Measurements from ENCODE around the gene SLC17A6.

Gene SLC17A6

DNA sequence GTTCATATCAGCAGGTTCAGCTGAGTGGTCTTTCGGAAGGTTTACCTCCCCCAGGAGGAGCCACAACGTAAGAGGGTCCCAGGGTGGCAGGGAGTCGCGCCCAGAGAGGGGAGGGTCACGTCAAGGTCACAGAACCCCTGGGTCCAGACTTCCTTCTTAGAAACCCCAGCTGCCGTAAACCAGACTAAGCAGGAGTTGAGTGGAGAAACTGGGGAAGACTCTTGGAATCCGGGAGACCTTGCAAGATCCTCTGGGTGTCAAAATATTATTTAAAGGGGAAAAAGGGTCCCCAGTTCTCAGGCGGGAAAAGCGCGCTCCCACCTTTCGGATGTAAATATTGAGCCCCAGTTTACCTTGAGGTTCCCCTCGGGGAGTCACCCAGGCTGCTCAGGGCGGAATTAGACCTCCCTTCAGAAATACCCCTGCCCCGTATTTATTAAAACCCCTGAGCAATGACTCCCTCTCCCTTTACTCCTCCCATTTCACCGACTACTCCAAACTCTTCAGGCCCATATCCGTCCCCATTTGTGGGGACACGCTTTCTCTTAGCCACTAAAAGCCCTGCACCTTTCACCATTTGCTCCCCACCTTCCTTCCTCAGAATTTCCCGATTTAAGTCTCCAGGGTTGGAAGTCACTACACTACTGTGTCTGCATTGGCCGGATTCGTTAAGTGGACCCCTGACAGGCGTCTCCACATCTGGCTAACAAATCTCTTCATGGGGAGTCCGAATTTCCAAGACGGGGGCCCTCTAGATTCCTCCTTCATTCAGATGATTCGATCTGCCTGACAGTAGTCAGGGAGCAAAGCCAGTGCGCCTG is 4.2 kb downstream of the SLC17A6 start:
- peaks cover 88% of the 10 kb centered on the region for H3K27me3 ChIP-seq (ENCODE audit: insufficient read depth, low read length)
- H3K4me3 ChIP-seq (ENCODE audit: low read length), result peak overlapping the region; percentile 53
- no peak overlapping the region for H3K27ac ChIP-seq (ENCODE audit: low read depth, low read length)
- WGBS, result 26% methylated on average over 25 of the region's 25 CpGs
- no peak overlapping the region for H3K9ac ChIP-seq (ENCODE audit: low read depth, low read length)
- peaks cover 36% of the 10 kb centered on the region for H3K4me1 ChIP-seq (ENCODE audit: insufficient read depth, low read length)
- no peaks in the 10 kb centered on the region for H3K9me3 ChIP-seq (ENCODE audit: insufficient read depth, low read depth, low read length)
- H3K36me3 ChIP-seq (ENCODE audit: insufficient read depth, low read length), result no peaks in the 10 kb centered on the region

DNA sequence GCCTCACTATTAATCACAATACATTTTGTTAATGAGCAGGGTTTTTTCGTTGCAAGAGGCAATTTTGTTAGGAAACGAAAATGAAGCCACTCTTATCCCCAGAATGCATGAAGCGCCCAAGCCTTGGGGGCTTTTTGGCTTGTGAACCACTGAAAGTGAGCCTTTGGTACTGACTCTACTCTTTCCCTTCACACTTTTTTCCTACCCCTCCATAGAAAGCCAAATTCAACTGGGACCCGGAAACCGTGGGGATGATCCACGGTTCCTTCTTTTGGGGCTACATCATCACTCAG is 4.8 kb downstream of the SLC17A6 start:
- WGBS, result 8% methylated on average over 6 of the region's 6 CpGs
- Histone ChIP-seq H3K9ac (ENCODE audit: low read depth, low read length) (no peak overlapping the region), H3K27ac (ENCODE audit: low read depth, low read length) (no peak overlapping the region), H3K4me1 (ENCODE audit: insufficient read depth, low read length) (peaks cover 32% of the 10 kb centered on the region), H3K9me3 (ENCODE audit: insufficient read depth, low read depth, low read length) (no peaks in the 10 kb centered on the region), H3K27me3 (ENCODE audit: insufficient read depth, low read length) (peaks cover 82% of the 10 kb centered on the region), H3K36me3 (ENCODE audit: insufficient read depth, low read length) (no peaks in the 10 kb centered on the region), H3K4me3 (ENCODE audit: low read length) (peak overlapping the region; percentile 53)

DNA sequence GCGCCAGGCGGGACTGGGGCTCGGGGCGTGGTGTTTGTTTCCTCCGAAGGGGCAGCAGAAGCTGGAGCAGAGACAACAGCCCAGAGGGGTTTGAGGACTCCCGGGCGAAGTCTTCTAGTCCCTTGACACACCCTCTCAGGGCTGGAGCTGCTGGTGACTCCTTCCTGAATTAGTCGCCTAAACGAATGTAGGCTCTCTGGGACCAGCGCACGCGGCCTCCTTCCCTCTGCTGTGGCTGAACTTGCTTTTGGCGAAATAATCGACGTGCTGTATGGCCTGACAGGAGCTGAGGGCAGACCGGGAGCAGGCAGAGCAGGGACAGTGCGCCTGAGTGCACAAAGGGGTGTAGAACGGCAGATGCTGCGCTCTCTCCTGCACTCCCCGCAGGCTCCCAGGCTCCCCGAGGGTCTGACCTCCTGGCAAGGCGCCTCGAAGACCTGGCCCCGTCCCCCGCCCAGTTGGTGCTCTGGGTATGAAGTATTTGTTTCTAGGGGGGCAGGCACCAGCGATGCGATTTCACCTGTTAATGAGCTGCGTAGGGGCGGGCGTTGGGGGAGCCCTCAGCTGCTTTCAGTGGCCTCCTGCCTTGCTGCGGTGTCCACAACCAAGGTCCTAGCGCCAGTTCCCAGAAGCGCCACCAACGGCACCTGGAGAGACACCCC is 5.3 kb downstream of the SLC17A6 start:
- Histone ChIP-seq H3K9ac (ENCODE audit: low read depth, low read length) (no peak overlapping the region), H3K36me3 (ENCODE audit: insufficient read depth, low read length) (no peaks in the 10 kb centered on the region), H3K27me3 (ENCODE audit: insufficient read depth, low read length) (peaks cover 77% of the 10 kb centered on the region), H3K4me1 (ENCODE audit: insufficient read depth, low read length) (peaks cover 32% of the 10 kb centered on the region), H3K9me3 (ENCODE audit: insufficient read depth, low read depth, low read length) (no peaks in the 10 kb centered on the region), H3K4me3 (ENCODE audit: low read length) (peak overlapping the region; percentile 53), H3K27ac (ENCODE audit: low read depth, low read length) (no peak overlapping the region)
- WGBS, result 5% methylated on average over 34 of the region's 34 CpGs

DNA sequence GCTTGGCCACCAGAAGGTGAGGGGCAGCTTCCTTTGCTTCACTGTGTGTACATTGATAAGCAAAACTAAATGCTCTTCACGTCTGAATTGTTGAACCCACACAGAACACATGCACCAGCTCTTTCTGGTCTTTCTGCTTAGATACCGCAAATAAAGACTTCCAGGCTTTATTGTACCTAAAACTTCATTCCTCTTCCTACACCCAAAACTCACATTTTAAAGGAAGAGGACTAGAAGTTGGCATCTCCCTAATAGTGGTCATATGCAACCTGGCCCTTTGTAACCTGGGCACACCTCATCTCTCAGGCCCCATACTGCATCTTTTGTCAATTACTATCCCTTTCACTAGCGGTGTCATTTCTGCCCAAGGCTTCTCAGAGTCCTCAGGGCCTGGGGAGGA is 5.9 kb downstream of the SLC17A6 start:
- peak overlapping the region; percentile 53 for H3K4me3 ChIP-seq (ENCODE audit: low read length)

DNA sequence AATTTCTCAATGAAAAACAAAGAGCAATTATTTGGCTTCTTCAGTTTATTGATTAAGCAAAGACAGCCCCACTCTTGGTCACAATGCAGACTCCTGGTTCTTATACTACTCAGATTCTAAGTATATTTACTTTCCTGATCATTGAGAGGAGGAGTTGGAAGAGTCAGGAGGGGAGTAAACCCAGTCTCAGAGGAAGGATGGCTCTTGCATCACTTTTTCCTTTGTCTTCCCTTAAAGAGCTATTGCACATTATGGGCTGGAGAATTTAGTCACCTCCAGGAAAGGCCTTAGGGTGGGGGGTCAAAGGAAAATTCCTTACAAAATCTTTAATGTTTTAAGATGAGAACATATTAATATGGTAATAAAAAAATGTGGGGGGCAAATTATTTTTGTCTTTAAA is 8.1 kb downstream of the SLC17A6 start:
- peak overlapping the region; percentile 9; the same call in 1 of the 2 replicates for H3K27ac ChIP-seq (ENCODE audit: low read depth, low read length)
- H3K9ac ChIP-seq (ENCODE audit: low read depth, low read length), result no peak overlapping the region
- peaks cover 16% of the 10 kb centered on the region for H3K4me1 ChIP-seq (ENCODE audit: insufficient read depth, low read length)
- H3K4me3 ChIP-seq (ENCODE audit: low read length), result no peak overlapping the region
- H3K9me3 ChIP-seq (ENCODE audit: insufficient read depth, low read depth, low read length), result no peaks in the 10 kb centered on the region
- peaks cover 50% of the 10 kb centered on the region for H3K27me3 ChIP-seq (ENCODE audit: insufficient read depth, low read length)
- H3K36me3 ChIP-seq (ENCODE audit: insufficient read depth, low read length), result no peaks in the 10 kb centered on the region

More for the DNA sequence above, 5.9 kb downstream of the SLC17A6 start:
- Histone ChIP-seq H3K4me1 (ENCODE audit: insufficient read depth, low read length) (peaks cover 32% of the 10 kb centered on the region), H3K9ac (ENCODE audit: low read depth, low read length) (no peak overlapping the region), H3K9me3 (ENCODE audit: insufficient read depth, low read depth, low read length) (no peaks in the 10 kb centered on the region), H3K36me3 (ENCODE audit: insufficient read depth, low read length) (no peaks in the 10 kb centered on the region), H3K27me3 (ENCODE audit: insufficient read depth, low read length) (peaks cover 72% of the 10 kb centered on the region), H3K27ac (ENCODE audit: low read depth, low read length) (no peak overlapping the region)
- 36% methylated on average over 3 of the region's 3 CpGs for WGBS

DNA sequence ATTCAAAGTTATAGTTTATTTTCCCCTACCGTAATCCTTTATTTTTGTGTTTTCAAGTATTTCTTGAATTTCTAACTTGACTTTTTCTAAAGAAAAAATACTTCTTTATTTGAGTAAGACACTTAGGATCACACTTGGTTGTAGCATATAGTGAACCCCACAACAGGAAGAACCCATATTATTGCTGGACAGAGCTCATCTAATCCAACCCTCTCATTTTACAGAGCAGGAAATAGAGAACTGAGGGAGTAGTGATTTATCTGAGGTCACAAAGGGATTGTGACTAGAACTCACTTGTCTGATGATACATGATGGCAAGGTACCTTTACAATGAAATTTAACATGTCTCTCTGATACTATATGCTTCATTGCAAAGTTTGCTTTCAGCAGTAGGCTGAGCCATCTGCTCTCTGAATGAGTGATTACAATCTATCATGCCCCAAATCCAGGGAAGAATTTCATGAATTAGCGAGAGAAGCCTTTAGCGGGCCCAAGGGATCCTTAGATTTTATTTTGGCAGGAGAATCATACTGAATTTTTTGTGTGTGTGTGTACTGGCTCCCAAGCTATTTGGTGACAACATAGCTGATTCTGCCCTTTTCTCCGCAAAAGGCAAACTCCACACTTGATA is 9.8 kb downstream of the SLC17A6 start:
- 95% methylated on average over 2 of the region's 4 CpGs for WGBS
- H3K27me3 ChIP-seq (ENCODE audit: insufficient read depth, low read length), result peaks cover 33% of the 10 kb centered on the region
- no peaks in the 10 kb centered on the region for H3K9me3 ChIP-seq (ENCODE audit: insufficient read depth, low read depth, low read length)
- H3K9ac ChIP-seq (ENCODE audit: low read depth, low read length), result no peak overlapping the region
- peaks cover 16% of the 10 kb centered on the region for H3K4me1 ChIP-seq (ENCODE audit: insufficient read depth, low read length)
- no peak overlapping the region for H3K27ac ChIP-seq (ENCODE audit: low read depth, low read length)
- no peak overlapping the region for H3K4me3 ChIP-seq (ENCODE audit: low read length)
- H3K36me3 ChIP-seq (ENCODE audit: insufficient read depth, low read length), result no peaks in the 10 kb centered on the region

DNA sequence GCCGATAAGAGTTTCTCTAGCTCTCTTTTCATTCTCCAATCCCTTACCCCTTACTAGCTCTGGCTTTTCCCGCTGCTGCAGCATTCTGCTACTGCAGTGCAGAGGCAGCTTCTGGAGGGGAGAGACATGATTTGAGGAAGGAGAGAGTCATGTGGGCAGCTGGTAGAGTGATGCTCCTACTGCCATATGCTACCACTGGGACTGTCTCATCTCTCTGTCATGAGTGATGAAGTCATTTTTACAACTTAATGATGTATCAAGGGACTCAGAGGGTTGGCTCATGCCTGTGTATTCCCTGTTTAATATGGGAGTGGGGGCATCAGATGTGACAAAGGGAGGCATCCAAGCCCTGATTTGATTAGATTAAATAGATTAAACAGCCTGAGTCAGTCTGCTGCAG is 11.3 kb downstream of the SLC17A6 start:
- Histone ChIP-seq H3K9me3 (ENCODE audit: insufficient read depth, low read depth, low read length) (no peaks in the 10 kb centered on the region), H3K4me3 (ENCODE audit: low read length) (no peak overlapping the region), H3K4me1 (ENCODE audit: insufficient read depth, low read length) (peaks cover 10% of the 10 kb centered on the region), H3K36me3 (ENCODE audit: insufficient read depth, low read length) (no peaks in the 10 kb centered on the region), H3K27ac (ENCODE audit: low read depth, low read length) (no peak overlapping the region), H3K9ac (ENCODE audit: low read depth, low read length) (no peak overlapping the region), H3K27me3 (ENCODE audit: insufficient read depth, low read length) (peaks cover 18% of the 10 kb centered on the region)
- 79% methylated on average over 2 of the region's 2 CpGs for WGBS

DNA sequence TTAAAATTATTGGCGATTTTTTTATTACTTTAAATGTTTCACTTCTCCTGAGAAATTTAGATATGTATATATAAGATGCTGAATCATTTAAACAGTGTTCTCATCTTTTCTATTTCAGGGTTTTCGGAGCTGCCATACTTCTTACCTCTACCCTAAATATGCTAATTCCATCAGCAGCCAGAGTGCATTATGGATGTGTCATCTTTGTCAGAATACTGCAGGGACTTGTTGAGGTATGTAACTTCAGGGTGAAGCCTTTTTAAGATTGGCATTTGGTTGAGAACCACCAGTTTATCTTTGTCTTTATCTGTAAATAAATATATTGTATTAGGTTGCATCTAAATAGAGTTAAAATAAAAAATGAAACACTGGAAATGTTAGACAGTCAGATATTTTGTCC is 21.1 kb downstream of the SLC17A6 start:
- no CpG with 5 or more reads among the region's 2 CpGs for WGBS
- H3K4me1 ChIP-seq (ENCODE audit: insufficient read depth, low read length), result no peaks in the 10 kb centered on the region
- no peak overlapping the region for H3K27ac ChIP-seq (ENCODE audit: low read depth, low read length)
- H3K9me3 ChIP-seq (ENCODE audit: insufficient read depth, low read depth, low read length), result no peaks in the 10 kb centered on the region
- no peaks in the 10 kb centered on the region for H3K36me3 ChIP-seq (ENCODE audit: insufficient read depth, low read length)
- H3K27me3 ChIP-seq (ENCODE audit: insufficient read depth, low read length), result no peaks in the 10 kb centered on the region
- H3K4me3 ChIP-seq (ENCODE audit: low read length), result no peak overlapping the region
- no peak overlapping the region for H3K9ac ChIP-seq (ENCODE audit: low read depth, low read length)

DNA sequence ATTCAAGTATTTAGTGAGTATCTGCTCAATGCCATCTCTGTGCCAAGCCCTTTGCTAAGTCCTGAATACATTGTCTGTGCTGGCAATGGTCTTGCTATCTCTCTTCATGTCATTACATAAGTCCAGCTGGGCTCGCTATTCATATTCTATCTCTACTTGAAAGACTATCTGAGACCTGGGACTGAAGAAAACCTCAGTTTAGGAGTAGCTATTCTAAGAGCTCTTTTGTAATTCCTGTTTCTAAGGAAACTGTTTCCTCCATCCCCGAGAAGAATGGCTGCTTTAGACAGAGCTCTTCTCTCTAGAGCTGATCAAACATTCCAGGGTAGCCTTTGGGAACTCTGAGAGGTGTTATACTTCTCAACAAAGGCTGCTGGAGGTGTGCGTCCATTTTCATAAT is 33.0 kb downstream of the SLC17A6 start:
- WGBS, result 58% methylated on average over 3 of the region's 3 CpGs
- H3K9ac ChIP-seq (ENCODE audit: low read depth, low read length), result no peak overlapping the region
- no peak overlapping the region for H3K4me3 ChIP-seq (ENCODE audit: low read length)
- H3K27me3 ChIP-seq (ENCODE audit: insufficient read depth, low read length), result no peaks in the 10 kb centered on the region
- no peaks in the 10 kb centered on the region for H3K36me3 ChIP-seq (ENCODE audit: insufficient read depth, low read length)
- H3K9me3 ChIP-seq (ENCODE audit: insufficient read depth, low read depth, low read length), result no peaks in the 10 kb centered on the region
- H3K27ac ChIP-seq (ENCODE audit: low read depth, low read length), result peak overlapping the region; percentile 41; the same call in 1 of the 2 replicates
- peaks cover 19% of the 10 kb centered on the region for H3K4me1 ChIP-seq (ENCODE audit: insufficient read depth, low read length)

DNA sequence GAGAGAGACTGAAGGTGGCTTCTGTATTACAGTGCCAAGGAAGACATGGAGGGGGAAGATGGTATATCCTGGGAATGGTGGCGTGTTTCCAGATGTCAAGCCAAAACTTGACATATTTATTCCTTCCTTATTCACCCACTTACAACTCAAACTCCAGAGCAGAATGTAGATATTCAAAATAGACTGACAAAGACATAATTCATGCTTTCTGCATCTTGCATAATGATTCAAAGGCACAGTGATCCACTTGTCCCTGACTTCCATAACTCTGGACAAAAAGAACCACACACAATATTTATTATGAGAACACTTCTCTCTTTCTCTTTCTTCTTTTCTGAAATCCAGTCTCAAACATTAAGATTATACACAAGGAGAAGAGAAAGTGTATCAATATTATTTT is 48.9 kb downstream of the SLC17A6 start:
- no peaks in the 10 kb centered on the region for H3K27me3 ChIP-seq (ENCODE audit: insufficient read depth, low read length)
- H3K9ac ChIP-seq (ENCODE audit: low read depth, low read length), result no peak overlapping the region
- H3K36me3 ChIP-seq (ENCODE audit: insufficient read depth, low read length), result no peaks in the 10 kb centered on the region
- H3K4me1 ChIP-seq (ENCODE audit: insufficient read depth, low read length), result no peaks in the 10 kb centered on the region; the same call in 1 of the 2 replicates
- H3K9me3 ChIP-seq (ENCODE audit: insufficient read depth, low read depth, low read length), result no peaks in the 10 kb centered on the region
- H3K4me3 ChIP-seq (ENCODE audit: low read length), result no peak overlapping the region
- WGBS, result 92% methylated on average over 1 of the region's 1 CpG
- no peak overlapping the region for H3K27ac ChIP-seq (ENCODE audit: low read depth, low read length)

DNA sequence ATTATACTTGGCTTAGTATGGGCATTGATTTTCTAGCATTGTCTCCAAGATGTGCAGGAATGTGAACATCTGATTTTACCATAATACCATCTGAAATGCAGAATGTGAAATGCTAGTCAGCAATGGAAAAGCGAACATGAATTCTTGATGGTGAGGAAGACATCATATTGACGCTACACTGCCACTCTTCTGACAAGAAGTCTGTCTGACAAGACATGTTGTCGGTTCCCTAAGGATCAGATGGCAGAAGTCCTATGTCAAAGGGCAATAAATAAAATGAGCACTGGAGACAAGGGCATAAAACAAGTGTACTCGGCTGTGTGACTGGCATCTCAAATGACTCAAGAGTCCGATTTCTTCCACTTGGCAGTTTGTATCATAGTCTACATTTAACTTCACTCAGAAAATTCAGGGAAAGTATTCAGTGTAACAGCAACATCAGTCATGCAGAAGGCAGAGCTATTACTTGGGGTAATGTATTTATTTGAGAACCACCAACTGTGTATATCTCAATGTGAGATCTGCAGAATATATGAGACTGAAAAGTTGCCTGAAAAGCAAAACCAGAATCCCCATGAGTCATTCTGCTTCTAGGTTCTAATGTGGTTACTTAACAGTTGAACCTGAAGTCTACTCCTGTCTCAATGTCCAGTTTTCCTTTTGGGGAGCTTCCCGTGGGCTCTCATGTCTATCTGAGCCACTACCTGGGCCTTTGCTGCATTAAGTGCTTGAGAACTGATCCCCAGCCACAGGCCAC is 51.5 kb downstream of the SLC17A6 start:
- H3K4me3 ChIP-seq (ENCODE audit: low read length), result no peak overlapping the region
- no peak overlapping the region for H3K9ac ChIP-seq (ENCODE audit: low read depth, low read length)
- 91% methylated on average over 6 of the region's 6 CpGs for WGBS
- no peak overlapping the region for H3K27ac ChIP-seq (ENCODE audit: low read depth, low read length)
- H3K36me3 ChIP-seq (ENCODE audit: insufficient read depth, low read length), result no peaks in the 10 kb centered on the region
- no peaks in the 10 kb centered on the region for H3K4me1 ChIP-seq (ENCODE audit: insufficient read depth, low read length)
- H3K27me3 ChIP-seq (ENCODE audit: insufficient read depth, low read length), result no peaks in the 10 kb centered on the region
- no peaks in the 10 kb centered on the region for H3K9me3 ChIP-seq (ENCODE audit: insufficient read depth, low read depth, low read length)
